ENCODE data around the gene TMEM38A.

TMEM38A gene

DNA sequence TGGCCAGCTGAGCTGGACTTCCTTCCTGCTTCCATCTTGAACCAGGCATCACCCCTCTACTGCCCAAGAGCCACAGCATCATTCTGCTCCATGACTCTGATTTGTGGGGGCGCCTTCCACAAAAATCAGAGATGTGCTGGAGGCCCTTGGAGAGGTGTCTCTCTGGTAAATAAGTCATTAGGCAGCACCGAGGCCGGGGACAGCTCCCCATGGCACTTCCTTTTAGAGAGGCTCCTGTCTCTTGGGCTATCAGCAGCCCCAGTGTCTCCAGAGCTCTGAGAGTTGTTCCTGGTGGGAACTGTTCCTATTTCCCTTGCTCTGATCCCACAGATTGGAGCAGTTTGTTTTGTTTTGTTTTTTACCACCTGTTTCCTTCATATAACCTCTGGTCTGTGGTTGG lies 78.6 kb downstream of the TMEM38A start:
- no peak for DNase-seq (ENCODE audit: insufficient read length, low spot score)
- FAIRE-seq: no peak

Data from GM19239 (cell line).